WI38 (cell line): ENCODE results near the gene DHH.
"Not testable (repeated sequence)": the region's sequence is repeated elsewhere in the genome, so short reads cannot be mapped to it uniquely, and the experiment has no call there.

Experiments
- H3K4me3 ChIP-seq: 2 replicates; pipeline ENCODE4 v1.5.1; 2011; ENCODE audit warnings: low read depth, mild to moderate bottlenecking, control low read depth, low read length
- TF ChIP-seq, protein P1 (sequence below): IDR thresholded peaks from 2 replicates; pipeline ENCODE4 v1.5.1; 2012; ENCODE audit warnings: low read depth, mild to moderate bottlenecking, control low read depth, low read length

The DHH gene

GRCh38 chr12:49133014-49133413 is 38.4 kb upstream of the DHH start:
- peak overlapping the region; percentile 23; the same call in 1 of the 2 replicates for H3K4me3 ChIP-seq
- TF ChIP-seq, protein P1, sequence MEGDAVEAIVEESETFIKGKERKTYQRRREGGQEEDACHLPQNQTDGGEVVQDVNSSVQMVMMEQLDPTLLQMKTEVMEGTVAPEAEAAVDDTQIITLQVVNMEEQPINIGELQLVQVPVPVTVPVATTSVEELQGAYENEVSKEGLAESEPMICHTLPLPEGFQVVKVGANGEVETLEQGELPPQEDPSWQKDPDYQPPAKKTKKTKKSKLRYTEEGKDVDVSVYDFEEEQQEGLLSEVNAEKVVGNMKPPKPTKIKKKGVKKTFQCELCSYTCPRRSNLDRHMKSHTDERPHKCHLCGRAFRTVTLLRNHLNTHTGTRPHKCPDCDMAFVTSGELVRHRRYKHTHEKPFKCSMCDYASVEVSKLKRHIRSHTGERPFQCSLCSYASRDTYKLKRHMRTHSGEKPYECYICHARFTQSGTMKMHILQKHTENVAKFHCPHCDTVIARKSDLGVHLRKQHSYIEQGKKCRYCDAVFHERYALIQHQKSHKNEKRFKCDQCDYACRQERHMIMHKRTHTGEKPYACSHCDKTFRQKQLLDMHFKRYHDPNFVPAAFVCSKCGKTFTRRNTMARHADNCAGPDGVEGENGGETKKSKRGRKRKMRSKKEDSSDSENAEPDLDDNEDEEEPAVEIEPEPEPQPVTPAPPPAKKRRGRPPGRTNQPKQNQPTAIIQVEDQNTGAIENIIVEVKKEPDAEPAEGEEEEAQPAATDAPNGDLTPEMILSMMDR = no peak

GRCh38 chr12:49131894-49132461 is 37.4 kb upstream of the DHH start:
- TF ChIP-seq, protein P1 = no peak

GRCh38 chr12:49131051-49131893 is 36.7 kb upstream of the DHH start, which contains the start of gene TUBA1B:
TUBA1B (minus strand) TSS chr12:49131395; CDS start chr12:49131300, 95 bp downstream.
- peak within 1 kb of the TSS; percentile 100 for H3K4me3 ChIP-seq
- TF ChIP-seq, protein P1 = no peak

More at GRCh38 chr12:49131894-49132461, 37.4 kb upstream of the DHH start:
- peak overlapping the region; percentile 55 for H3K4me3 ChIP-seq

DNA sequence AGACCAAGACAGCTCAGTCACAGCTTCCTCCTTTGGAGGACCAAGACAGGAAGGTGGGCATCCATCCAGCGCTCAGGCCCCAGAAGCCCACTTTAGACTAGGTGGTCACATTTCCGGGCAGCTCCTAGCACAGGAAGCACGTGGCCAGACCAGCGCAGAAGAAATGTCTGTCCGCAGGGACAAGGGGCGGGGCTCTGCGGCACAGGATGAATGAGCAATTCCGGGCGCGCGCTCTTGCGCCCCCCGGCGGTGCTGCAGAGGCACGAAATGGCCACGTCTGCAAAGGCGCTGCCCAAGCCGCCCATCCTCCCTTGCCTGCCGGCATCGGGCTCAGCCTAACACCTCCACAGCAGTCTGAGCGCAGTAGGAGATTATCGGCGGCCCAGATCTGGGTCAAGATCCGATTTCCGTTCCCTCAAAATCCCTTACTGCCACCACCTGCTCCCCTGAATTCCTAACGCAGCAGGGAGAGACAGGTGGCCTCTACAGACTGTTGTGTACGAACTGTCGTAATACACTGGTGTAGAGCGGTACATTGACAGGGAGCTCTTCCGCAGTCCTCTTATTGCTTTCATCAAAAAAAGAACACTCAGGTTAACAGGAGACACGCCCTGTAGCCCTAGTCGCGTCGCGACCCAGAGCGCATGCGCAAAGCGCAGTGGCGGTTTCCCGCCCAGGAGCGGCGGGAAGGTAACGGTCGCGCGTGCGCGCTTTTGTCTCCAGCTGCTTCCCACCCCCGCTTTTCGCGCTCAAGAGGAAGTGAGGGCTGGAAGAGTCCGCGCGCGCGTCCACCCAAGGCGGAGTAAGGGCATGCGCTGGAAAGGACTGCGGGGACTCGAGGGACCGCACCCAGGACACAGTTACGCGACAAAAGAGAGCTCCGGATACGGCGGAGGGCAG is 35.8 kb upstream of the DHH start:
- peak overlapping the region; percentile 100 for H3K4me3 ChIP-seq
- TF ChIP-seq, protein P1 = peak; percentile 79

DNA sequence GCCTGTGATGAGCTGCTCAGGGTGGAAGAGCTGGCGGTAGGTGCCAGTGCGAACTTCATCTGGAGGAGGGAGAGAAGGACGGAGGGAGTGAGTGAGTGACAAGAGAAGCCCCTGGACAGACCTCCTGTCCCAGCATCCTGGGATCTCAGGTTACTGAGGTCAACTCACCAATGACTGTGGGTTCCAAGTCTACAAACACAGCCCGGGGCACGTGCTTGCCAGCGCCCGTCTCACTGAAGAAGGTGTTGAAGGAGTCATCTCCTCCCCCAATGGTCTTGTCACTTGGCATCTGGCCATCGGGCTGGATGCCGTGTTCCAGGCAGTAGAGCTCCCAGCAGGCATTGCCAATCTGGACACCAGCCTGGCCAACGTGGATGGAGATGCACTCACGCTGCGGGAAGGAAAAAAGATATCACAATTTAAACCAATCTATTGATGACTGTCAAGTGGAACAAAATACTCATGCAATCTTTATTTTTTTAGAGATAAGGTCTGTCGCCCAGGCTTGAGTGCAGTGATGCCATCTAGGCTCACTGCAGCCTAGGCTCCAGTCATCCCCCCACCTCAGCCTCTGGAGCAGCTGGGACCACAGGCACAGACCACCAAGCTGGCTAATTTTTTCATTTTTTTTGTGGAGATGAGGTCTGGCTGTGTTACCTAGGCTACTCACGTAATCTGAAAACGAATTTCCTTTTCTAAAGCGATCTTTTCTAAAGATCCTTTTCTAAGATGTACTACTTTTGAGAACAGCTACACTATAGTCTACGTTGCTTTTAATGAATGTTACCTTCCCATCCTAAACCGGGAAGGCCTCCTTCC is 34.9 kb upstream of the DHH start:
- TF ChIP-seq, protein P1 = no peak
- H3K4me3 ChIP-seq = peak overlapping the region; percentile 100

GRCh38 chr12:49127971-49128370 is 33.4 kb upstream of the DHH start:
- not testable (repeated sequence) for H3K4me3 ChIP-seq
